GM21528 (cell line): ENCODE data around the gene RAB34.
A peak's percentile ranks its signal among the peaks of the same experiment; 100 is the strongest.
"Not testable (repeated sequence)": the region's sequence is repeated elsewhere in the genome, so short reads cannot be mapped to it uniquely, and the experiment has no call there.

ENCODE experiments used
- ATAC-seq: cut with Tn5 transposase; IDR thresholded peaks from one replicate; pipeline ENCODE4 v1.9.1; 2021; ENCODE audit warnings: mild to moderate bottlenecking, moderate library complexity; ENCODE audit not compliant: unreplicated experiment, low FRiP score

The RAB34 gene

DNA sequence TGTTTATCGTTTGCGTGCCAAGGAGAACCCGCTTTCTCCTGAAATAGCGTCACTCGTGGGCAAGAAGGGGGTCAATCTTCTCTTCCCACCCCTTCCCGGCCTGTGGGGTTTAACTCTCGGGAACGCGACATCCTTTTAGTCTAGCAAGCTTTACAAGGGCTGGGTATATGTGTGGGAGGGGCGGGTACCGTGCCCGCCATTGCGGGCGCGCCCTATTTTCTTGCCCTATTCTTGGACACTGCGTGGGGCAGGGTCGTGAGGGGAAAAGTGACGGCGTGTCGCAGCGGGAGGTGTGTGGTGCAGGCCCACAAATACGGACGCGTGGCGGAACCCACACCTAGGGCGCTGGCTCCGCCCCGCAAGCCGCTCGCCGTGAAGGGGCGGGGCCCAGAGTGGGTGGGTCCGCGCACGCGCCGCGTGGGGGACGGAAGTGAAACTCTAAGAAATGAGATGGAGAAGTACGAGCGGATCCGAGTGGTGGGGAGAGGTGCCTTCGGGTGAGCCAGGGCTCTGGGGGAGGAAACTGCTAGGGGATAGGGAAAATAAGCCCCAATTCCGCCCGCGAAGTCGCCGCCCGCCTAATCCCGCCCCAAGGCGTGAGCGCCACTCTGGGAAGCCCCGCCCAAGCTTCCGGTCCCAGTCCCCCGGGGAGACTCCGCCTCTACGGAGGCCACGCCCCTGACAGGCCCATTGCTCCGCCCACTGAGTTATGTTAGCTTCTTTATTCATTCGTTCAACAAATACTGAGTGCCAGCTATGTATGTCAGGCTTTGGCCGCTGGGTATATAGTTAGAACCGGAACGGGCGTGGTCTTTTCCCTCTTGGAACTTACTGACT is 10.9 kb upstream of the RAB34 start, which contains the start of gene NEK8:
Gene NEK8 (plus strand): TSS at position 425 of the 837 bp plus-strand sequence. CDS start 26 bp downstream, at position 451.
- peak; percentile 41 for ATAC-seq

DNA sequence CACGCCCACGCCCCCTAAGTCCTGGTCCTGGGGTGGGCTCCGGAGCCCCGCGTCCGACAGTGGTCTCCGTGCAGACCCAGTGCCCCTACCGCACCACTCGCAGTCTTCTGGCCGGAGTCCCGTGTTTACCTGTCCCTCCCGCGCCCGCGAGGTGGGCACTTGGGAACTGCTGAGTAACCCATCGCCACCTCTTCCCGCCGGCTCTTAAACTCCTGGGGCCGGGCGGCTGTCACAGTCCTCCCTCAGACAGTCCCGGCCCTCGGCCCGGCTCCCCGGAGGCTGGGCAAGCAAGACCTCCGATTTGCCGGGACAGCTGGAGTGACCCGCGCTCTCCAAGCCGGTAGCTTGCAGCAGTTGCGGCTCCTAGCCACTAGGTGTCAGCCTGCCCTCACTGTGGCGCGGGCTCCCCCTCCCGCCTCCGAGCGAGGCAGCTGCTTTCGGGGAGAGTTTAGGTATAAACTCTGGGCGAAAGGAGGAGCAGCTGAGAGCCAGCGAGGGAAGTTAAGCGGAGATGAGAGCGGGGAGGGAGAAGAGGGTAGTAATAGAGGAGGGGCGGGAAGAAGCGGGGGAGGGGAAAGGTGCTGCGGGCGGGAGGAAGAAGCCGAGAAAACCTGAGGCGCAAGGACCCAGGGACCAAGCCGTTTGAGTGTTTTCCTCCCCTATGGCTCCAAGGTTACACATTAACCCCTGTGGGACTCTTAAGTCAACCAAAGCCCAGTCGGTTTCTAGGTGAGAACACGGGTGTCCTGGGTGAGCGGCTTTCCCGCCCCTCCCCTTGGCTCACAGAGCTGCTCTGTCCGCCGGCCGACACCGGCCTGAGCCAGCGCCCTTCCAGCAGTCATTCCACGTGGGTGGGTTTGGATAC is 9.2 kb upstream of the RAB34 start:
- ATAC-seq, result peak; percentile 42

DNA sequence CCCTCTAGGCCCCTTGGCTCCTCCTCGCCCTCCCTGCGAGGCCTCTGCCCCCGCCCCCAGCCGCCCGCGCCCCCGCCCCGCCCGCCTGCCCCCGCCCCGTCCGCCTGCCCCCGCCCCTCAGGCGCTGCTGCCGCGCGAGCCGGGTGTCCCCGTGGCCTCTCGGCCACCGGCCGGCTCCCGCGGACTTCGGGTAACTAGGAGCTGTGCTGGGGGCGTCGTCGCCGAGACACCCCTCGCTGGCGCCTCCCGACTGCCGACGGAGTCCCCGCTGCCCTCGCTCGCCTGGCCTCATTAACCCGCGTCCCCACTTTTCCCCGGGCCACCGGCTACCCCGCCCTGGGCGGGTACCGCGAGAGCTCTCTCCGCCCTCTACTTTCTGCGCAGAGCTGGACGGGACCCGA is 8.6 kb upstream of the RAB34 start, which contains the start of gene TLCD1:
Gene TLCD1 (minus strand): TSS at position 8 of the 401 bp plus-strand sequence. CDS start 136 bp downstream, outside the sequence.
- ATAC-seq, result peak; percentile 14

DNA sequence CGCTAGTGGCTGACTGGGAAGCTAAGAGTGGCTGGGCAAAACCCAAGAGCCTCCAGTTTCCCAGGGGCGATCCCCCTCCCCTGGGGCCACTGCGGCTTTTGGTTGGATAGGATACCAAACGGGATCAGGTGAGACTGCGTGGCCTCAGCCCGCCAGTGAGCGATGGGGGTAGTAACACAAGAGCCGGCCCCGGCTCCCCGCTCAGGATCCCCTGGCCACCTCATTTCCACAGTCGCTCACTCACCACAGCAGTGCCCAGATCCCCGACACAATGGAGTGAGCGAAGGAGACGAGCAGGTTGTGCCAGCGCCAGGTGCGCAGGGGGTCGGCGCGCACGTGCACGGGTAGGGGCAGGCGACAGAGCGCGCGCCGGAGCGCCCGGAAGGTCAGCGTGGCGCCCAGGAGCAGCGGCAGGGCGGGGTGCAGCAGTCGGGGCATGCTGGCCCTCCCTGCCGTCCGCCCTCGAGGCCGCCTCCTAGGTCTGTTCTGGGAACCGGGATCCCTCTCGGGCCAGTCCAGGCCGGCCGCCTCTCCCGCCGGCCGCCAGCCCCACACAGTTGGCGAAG is 8.1 kb upstream of the RAB34 start:
- peak; percentile 2 for ATAC-seq

DNA sequence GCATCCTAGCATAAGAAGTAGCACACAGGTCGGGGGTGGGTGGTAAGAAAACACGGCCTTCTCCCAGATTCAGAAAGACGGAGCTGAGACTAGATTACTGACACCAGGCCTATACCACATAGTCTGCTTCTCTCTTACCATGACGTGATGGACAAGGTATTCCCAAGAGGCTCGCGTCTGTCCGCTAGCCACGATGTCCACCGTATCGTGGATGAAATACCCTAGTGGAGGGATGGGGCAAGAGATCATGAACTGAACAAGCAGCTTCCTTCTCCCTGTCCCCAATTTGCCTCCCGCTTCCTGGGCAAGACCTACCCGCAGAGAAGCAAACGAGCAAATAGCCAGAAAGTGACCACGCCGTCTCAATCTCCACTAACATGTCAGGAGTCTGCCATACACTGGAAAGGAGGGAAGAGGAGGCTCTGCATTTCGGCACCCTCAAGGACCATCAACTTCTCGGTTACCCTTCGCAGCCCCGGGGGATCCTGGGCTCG is 7.5 kb upstream of the RAB34 start:
- ATAC-seq, result no peak

DNA sequence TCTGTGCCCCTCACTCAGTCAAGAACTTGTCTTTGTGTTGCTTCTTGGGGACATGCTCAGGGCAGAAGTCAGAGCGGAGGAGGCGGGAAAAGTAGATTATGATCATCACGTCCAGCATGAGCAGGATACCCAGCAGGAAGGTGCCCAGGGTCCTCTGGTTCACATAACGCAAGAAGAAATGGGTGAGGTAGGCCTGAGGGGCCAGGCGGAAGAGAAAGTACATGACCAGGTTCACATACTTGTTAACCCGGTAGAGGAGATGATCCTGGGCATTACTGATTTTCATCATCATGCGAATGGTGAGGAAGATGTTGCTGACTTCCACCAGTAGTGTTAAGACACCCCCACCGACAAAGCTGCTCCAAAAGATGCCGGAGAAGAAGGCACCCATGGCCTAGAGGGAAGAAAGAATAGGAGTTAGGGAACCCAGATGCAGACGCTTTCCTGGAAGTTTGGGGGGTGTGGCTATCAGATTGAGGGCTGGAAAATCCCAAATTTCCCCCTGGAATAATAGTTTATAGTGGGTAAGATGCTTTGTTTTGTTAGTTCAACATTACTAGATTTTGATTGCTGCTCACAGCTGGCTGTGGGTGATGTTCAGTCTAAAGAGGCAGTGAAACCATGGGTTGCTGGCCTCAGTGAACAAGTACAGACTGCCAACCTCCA is 7.0 kb upstream of the RAB34 start:
- no peak for ATAC-seq

DNA sequence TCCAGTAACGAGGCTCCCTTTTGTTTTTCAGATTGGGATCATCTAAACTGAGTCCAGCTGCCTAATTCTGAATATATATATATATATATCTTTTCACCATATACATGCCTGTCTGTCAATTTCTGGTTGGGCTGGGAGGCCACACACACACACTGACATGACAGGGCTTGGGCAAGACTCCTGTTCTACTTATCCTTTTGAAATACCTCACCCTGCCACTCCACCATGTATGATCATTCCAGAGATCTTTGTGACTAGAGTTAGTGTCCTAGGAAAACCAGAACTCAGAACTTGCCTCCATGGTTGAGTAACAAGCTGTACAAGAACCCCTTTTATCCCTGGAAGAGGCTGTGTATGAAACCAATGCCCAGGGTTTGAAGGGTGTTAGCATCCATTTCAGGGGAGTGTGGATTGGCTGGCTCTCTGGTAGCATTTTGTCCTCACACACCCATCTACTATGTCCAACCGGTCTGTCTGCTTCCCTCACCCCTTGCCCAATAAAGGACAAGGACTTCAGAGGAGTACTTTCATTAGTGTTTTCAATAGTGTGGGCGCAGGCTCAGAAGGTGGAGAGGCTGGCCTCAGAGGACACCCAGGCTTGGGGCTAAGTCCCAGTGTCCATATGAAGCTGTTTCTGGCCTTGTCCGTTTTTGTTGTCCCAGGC is 6.3 kb upstream of the RAB34 start:
- not testable (repeated sequence) for ATAC-seq

DNA sequence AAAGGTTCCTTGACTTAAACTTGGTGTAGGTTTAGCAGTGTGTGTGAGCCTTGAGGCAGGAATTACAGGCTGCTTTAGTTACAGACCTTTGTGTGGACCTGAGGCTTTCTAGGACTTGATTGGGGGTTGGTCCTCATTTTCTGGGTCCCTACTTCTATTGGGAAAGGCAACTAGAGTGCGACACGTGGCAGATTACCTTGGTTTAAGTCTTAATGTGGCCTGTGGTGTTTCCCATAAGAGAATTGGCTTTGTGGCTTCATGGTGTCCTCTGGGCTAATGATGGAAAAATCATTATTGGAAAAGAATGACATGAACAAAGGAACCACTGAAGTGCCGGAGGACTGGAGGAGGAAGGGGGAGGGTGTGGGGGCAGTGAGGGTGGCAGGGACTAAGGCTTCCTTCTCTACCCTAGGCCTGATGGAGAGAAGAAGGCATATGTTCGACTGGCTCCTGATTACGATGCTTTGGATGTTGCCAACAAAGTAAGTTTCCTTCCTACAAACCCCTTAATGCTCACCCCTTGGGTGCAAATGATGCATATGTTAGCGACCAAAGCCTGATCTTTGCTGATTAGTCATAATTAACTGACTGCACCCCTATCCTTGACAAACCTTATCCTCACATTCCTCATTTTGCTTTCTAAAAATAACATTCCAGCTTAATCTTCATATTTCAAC is 5.6 kb upstream of the RAB34 start:
- ATAC-seq, result no peak

DNA sequence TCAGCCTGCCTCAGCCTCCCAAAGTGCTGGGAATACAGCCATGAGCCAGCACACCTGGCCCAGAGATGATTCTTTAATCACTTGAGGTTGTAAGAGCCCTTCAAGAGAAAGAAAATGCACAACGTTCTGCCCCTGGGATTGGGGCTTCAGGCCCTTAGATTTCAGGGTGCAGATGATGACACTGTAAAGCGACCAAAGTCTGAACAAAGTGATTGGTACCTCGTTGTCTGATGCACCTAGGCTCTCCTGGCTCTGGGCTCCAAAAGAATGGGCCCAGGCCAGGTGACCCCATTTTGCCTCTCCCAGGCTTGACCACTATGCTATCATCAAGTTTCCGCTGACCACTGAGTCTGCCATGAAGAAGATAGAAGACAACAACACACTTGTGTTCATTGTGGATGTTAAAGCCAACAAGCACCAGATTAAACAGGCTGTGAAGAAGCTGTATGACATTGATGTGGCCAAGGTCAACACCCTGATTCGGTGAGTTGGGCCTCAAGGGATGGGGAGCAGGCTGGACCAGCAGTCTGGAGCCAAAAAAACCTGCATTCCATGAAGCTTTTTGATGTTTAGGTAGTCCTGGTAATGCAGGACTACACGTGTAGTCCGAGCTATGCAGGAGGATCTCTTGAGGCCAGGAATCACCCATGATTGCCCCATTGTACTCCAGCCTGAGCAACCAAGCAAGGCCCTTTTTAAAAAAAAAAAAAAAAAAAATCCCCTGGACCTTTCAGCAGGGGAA is 4.9 kb upstream of the RAB34 start:
- no peak for ATAC-seq

DNA sequence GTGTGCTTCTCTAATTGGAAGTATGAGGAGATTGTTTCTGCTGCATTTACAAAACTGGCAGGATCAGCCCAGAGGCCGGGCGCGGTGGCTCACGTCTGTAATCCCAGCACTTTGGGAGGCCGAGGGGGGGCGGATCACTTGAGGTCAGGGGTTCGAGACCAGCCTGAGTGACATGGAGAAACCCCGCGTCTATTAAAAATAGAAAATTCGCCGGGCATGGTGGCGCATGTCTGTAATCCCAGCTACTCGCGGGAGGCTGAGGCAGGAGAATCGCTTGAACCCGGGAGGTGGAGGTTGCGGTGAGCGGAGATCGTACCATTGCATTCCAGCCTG is 3.3 kb upstream of the RAB34 start:
- ATAC-seq, result not testable (repeated sequence)

DNA sequence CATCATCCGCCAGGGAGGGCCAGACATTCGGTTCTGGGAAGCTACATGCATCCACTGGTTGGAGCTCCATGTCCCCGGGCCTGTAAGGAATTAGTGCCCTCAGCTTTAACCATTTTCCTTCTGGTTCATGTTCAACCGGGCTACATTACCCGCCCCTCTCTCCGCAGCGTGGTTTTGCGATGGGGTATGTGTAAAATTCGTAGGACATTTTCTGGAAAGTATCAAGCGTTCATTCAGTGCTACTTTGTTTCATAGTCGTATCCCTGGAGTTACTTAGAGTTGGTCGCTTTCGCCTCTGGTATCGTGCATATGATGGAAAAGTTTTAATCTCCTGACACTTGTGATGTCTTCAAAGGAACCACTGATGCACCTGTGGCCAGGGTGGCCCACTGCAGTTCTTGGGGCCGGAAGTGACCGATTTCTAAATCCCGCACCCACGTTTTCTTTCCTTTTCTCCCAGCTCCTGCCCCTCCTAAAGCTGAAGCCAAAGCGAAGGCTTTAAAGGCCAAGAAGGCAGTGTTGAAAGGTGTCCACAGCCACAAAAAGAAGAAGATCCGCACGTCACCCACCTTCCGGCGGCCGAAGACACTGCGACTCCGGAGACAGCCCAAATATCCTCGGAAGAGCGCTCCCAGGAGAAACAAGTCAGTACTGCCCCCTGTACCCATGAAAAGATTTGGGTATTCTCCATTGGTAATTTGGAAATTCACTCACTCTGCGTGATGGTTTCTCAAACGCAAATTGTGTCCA is 2.8 kb upstream of the RAB34 start:
- ATAC-seq, result no peak

DNA sequence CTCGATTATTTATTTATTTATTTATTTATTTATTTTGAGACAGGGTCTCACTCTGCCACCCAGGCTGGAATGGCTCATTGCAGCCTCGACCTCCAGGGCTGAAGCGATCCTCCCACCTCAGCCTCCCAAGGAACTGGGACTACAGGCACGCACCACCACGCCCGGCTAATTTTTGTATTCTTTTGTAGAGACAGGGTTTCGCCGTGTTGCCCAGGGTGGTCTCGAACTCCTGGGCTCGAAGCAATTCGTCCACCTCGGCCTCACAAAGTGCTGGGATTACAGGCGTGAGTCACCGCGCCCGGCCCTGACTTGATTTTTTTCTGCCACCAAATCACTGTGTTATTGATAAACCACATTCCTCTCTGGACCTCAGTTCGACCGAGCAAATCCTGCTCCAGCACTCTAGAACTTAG is 1.4 kb upstream of the RAB34 start:
- peak; percentile 1 for ATAC-seq

DNA sequence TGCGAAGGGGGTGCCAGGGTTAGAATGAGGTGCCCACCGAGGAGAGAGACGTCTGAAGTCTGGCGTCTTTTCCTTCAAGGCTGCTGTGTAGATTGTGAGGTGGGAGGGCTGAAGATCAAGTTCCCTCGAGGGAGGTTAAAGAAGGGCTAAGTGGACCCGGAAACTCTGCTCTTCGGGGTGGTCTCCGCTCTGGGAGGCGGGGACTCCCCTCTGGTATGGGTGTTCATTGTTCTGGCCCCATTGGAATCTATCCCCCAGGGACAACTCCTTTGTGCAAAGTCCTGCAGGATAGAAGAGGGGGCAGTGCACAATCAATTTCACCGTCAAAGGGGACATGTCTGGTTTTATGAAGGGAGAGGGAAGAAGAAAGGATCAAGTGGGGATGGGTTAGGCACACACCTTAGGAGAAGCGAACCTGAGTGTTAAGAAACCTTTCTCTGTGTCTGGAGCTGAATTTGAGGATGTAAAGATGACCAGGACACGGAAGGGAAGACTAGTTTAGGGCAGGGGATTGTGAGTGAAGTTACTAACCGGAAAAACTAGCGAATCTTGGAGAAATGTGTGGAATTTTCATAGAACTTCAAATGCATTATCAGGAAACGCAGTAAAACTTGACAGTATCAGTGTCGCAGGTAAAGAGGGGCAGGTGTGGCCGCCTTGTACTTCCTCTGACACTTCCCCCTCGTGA is 809 bp upstream of the RAB34 start:
- ATAC-seq, result no peak

DNA sequence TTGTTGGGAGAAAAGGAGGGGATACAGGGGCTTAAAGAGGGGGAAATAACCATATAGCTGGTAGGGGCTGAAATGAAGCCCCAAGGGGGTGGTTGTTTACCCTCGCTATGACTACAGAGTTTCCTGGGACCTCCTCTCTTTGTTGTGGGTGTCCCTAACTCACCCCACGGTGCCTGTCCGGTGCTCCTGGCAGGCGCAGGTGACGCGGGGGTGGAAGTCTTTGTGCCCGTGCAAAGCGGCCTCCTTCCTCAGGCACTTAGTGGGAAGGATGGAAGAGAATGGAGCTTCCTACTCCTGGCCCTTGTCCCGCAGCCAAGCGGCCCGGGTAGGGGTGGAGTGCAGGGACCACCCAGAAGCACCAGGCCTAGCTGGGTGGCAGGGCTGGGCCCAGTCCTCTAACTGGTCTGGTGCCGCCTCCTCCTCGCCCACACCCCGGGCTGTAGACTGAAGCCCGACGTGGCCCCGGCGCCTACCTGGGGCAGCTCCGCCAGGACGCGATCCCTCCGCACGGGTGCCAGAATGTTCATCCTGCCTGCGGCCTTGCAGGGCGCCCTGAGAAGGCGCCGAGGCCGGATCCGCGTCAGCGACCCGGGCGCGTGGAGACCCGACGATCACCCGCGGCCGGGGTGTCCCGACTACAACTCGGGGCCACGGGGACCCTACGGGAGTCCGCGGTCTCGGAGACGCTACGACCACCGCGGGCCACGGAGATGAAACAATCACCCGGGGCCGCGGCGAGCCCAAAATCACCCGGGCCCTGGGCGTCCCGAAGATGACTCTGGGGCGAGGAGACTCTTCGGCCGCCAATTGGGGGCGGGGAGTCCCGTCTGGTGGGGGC is 709 bp downstream of the RAB34 start:
- no peak for ATAC-seq

DNA sequence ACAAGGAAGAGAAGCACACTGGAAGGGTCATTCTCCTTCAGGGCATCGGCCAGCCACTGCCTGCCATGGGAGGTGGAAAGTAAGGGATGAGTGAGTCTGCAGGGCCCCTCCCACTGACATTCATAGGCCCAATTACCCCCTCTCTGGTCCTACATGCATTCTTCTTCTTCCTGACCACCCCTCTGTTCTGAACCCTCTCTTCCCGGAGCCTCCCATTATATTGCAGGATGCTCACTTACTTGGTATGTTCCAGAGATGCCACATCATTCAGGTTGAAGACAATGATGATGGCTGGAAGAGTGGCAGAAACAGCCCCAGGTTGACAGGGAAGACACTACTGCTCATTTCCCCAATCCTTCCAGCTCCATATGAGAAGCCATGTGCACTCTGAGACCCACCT is 2.5 kb downstream of the RAB34 start:
- no peak for ATAC-seq

DNA sequence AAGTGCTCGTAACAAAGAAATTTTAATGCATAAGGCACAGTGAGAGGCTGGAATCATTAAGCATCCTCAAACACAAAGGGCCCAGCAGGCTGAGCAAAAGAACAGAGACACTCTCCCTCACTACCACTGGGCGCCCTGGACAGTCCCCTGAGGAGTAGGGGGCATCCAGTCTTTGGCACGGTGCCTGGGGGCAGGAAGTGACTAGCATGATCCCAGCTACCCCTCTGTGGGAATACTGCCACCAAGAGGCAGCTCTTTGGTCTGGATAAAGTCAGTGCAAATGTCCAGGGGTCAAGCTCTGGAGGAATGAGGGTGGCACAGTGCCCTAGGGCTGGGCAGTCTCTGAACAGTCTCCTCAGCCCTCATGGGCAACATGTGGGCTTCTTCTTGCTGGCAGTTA is 3.4 kb downstream of the RAB34 start:
- ATAC-seq, result no peak
